PFSK-1 (cell line): Measurements from ENCODE around the gene POLR1A. TPM values are rescaled to one million over a fixed set of nuclear protein-coding genes. Genes with fewer than 3 reads are reported as not detected.
A peak's percentile ranks its signal among the peaks of the same experiment; 100 is the strongest.

Experiments
- FOXP2 ChIP-seq: optimal IDR thresholded peaks from 2 replicates; pipeline ENCODE3; 2011; ENCODE audit warnings: borderline replicate concordance, control low read depth, inconsistent platforms; ENCODE audit not compliant: insufficient read depth; ENCODE audit errors: extremely low read length, extremely low read depth
- POLR2AphosphoS5 ChIP-seq: IDR thresholded peaks from 2 replicates; pipeline ENCODE4 v1.6.1; 2012; ENCODE audit warnings: low read depth, mild to moderate bottlenecking, control low read depth, low read length, moderate library complexity
- SIN3A ChIP-seq: IDR thresholded peaks from 2 replicates; pipeline ENCODE4 v1.6.1; 2012; ENCODE audit warnings: mild to moderate bottlenecking, low read length, moderate library complexity, borderline replicate concordance; ENCODE audit not compliant: insufficient read depth
- TAF1 ChIP-seq: IDR thresholded peaks from 2 replicates; pipeline ENCODE4 v1.6.1; 2012; ENCODE audit warnings: low read length, control low read depth, borderline replicate concordance; ENCODE audit not compliant: insufficient read depth
- polyA plus RNA-seq: library from polyadenylated mRNA; unstranded; fragments of >200 nt; gene quantifications from one replicate; pipeline ENCODE4 v1.2.1, GENCODE V29; 2012; ENCODE audit warnings: low read depth, missing spikeins; ENCODE audit not compliant: insufficient read length
- TF ChIP-seq, protein P1 (sequence below), 2 experiments: IDR thresholded peaks; 2 replicates each; pipeline versions ENCODE4 v1.6.1 to v1.8.0; 2011 to 2012; ENCODE audit warnings: low read depth in 2 of 2, low read length in 2 of 2, control low read depth in 1 of 2, inconsistent platforms in 1 of 2, mild to moderate bottlenecking in 1 of 2, moderate library complexity in 1 of 2; ENCODE audit not compliant: insufficient read depth in 1 of 2

The POLR1A gene
- polyA plus RNA-seq, result 78.2 TPM

DNA sequence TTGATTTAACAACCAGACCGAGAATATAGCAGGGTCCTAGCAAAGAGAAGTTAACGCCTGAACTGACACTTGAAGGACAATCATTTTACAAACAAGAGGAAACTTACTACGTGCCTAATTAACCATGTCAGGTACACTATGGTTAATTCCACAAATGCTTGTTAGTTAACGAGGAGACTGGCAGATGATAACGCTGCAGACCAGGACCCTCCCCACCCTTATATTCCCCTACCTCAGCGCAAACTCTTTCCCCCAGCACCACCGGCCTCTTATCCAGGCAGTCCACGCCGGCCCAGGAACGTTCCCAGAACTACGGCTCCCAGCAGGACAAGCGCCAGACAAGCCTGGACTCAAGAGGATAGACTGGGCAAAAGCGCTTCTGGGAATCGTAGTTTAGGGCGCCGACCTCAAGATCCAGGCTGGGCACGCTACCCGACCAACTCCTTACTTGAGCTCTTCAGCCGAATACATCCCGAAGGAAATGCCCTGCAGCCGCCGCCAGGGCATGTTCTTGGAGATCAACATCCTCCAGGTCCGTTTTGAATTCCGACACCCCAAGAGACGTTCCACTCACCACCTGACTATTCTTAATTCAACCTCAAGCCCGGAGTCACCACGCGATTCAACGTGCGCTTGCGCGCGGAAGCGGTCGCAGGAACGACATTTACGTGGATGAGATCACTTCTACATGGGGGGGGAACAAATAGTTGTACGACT, at the start of gene POLR1A:
Gene POLR1A (minus strand): TSS at position 635 of the 717 bp plus-strand sequence. CDS start 110 bp downstream, at position 525.
- TF ChIP-seq SIN3A (0 out of 2 replicates have a peak, but pooled peaks have one; percentile 78), FOXP2 (no peak), TAF1 (peak; percentile 0; the same call in 1 of the 2 replicates), POLR2AphosphoS5 (peak; percentile 68; the same call in 1 of the 2 replicates)
- TF ChIP-seq, protein P1, sequence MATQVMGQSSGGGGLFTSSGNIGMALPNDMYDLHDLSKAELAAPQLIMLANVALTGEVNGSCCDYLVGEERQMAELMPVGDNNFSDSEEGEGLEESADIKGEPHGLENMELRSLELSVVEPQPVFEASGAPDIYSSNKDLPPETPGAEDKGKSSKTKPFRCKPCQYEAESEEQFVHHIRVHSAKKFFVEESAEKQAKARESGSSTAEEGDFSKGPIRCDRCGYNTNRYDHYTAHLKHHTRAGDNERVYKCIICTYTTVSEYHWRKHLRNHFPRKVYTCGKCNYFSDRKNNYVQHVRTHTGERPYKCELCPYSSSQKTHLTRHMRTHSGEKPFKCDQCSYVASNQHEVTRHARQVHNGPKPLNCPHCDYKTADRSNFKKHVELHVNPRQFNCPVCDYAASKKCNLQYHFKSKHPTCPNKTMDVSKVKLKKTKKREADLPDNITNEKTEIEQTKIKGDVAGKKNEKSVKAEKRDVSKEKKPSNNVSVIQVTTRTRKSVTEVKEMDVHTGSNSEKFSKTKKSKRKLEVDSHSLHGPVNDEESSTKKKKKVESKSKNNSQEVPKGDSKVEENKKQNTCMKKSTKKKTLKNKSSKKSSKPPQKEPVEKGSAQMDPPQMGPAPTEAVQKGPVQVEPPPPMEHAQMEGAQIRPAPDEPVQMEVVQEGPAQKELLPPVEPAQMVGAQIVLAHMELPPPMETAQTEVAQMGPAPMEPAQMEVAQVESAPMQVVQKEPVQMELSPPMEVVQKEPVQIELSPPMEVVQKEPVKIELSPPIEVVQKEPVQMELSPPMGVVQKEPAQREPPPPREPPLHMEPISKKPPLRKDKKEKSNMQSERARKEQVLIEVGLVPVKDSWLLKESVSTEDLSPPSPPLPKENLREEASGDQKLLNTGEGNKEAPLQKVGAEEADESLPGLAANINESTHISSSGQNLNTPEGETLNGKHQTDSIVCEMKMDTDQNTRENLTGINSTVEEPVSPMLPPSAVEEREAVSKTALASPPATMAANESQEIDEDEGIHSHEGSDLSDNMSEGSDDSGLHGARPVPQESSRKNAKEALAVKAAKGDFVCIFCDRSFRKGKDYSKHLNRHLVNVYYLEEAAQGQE (IDR thresholded peaks at IDR 0.05; ENCODE audit: insufficient read depth in 1 of 2, low read depth in 2 of 2, low read length in 2 of 2), result peak in 1 of 2 experiments; percentile 63; a peak in 1 of 4 replicates

- TF ChIP-seq, protein P1 (IDR thresholded peaks at IDR 0.05; ENCODE audit: insufficient read depth in 1 of 2, low read depth in 2 of 2, low read length in 2 of 2), result no peak
- TF ChIP-seq TAF1 (no peak), SIN3A (no peak), FOXP2 (no peak), POLR2AphosphoS5 (no peak)
Measured at GRCh38 chr2:86150502-86150901, 44.8 kb upstream of the POLR1A start.

DNA sequence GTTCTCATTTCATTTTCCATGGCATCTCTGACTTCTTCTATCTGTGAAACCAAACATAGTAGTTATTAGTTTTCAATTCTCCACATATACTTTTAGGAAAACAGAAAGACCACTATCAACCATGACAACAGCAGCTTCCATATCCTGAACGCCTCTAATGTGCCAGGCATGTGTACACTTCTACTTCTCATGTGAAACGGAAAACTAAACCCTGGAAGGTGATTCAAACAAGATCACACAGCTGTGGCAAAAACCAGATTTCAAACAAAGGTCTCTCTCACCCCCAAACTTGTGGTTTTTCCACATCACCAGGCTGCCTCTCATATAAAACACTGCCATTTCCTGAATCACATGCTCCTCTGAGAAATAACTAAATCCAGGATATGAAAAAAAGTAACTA, 42.1 kb upstream of the POLR1A start:
- TF ChIP-seq, protein P1 (IDR thresholded peaks at IDR 0.05; ENCODE audit: insufficient read depth in 1 of 2, low read depth in 2 of 2, low read length in 2 of 2), result no peak
- TF ChIP-seq SIN3A (no peak), FOXP2 (no peak), POLR2AphosphoS5 (no peak), TAF1 (no peak)

- TF ChIP-seq FOXP2, result no peak
- TF ChIP-seq TAF1, result no peak
- TF ChIP-seq, protein P1 (IDR thresholded peaks at IDR 0.05; ENCODE audit: insufficient read depth in 1 of 2, low read depth in 2 of 2, low read length in 2 of 2), result no peak
- TF ChIP-seq SIN3A, result no peak
- TF ChIP-seq POLR2AphosphoS5, result 0 out of 2 replicates have a peak, but pooled peaks have one; percentile 34
Measured at GRCh38 chr2:86143926-86144685, 38.4 kb upstream of the POLR1A start.
